A204.1 (cell line): ENCODE measurements around the gene RASD2.

Experiments used
- FAIRE-seq: peaks from 2 replicates; lab custom pipeline; 2012; peaks lifted over from hg19 to GRCh38; lab: Jason Lieb, UNC

Gene RASD2

DNA sequence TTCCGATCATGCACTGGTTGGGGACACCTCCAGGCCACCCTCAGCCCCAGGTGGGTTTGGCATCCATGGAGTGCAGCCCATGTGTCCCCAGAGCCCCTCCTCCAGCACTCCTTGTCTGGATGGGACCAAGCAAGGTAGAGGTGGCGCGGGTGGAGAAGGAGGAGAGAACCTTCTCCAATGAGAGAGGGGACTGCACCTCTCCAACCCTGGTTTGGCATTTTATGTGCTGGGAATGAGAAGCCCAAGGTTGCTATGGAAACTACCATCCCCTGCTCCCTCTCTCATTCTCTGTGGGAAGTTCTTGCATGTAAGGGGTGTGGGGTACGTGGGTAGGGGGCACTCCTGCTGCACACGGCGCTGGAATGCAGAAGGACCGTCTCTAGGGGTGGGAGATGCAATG lies 21.8 kb upstream of the RASD2 start:
- FAIRE-seq = no peak

DNA sequence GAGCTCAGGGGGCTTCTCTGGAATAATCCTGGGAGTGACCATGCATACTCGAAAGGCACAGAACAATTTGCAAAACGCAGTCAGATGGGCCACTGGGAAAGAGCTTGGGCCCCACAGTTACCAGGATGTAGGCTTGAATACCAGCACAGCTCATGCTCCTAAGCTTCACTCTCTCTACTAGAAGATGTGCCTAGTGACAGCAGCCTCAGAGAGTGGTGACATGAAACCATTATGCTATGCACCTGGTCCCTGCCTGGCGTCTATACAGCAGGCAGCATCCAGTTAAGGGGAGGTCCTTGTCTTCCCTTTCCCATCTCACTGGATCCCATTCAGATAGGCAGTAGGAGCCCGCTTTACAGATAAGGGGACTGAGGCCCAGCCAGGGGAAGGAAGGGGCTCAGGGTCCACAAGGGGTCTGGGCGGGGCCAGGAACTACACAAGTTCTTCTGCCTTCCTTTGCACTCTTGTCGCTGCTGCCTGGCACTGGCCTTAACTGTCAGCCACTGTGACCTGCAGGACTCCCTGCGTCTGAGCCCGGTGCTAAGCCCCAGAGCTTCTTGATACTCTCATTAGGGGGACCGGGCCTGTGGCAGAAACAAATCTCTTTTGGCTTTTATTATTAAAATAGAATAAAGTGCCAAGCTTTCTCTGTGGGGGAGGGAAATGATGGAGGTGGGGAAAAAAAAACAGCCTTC lies 21.2 kb upstream of the RASD2 start:
- FAIRE-seq = no peak

DNA sequence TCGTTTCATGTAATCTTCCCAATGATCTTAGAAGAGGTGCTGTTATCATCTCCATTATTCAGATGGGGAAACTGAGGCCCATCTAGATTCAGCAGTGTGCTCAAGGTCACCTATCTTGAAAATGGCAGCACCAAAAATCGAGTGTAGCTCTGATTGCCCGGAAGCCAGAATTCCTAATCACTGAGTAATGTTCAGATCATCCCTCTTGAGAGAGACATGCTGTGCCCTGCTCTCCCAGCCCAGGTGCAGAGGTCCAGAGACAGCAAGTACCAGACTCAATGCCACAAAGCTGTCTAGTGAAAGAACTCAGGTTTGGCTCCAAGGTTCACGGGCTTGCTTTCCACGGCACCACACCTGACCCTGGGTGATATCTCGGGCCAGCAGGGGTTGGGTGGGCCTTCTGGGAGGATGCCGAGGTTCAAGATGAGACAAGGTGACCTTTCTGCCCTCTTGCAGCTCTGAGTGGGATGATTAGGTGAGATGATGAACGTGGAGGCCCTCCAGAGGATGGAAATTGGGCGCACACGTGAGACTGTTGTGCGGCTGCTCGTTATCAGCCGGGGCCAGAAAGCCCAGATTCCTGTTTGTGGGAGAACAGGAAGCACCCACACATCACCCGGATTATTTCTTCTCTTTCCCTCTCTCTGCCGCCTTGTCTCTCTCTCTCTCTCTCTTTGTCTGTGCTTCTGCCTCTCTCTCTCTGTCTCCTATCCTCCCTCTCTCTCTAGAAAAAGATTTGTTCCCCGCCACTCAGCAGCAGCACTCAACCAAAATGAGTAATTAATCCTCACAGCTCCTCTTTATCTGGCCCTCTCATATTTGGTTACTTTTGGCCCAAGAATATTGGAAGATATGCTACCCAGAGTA lies 19.0 kb upstream of the RASD2 start:
- FAIRE-seq = no peak

DNA sequence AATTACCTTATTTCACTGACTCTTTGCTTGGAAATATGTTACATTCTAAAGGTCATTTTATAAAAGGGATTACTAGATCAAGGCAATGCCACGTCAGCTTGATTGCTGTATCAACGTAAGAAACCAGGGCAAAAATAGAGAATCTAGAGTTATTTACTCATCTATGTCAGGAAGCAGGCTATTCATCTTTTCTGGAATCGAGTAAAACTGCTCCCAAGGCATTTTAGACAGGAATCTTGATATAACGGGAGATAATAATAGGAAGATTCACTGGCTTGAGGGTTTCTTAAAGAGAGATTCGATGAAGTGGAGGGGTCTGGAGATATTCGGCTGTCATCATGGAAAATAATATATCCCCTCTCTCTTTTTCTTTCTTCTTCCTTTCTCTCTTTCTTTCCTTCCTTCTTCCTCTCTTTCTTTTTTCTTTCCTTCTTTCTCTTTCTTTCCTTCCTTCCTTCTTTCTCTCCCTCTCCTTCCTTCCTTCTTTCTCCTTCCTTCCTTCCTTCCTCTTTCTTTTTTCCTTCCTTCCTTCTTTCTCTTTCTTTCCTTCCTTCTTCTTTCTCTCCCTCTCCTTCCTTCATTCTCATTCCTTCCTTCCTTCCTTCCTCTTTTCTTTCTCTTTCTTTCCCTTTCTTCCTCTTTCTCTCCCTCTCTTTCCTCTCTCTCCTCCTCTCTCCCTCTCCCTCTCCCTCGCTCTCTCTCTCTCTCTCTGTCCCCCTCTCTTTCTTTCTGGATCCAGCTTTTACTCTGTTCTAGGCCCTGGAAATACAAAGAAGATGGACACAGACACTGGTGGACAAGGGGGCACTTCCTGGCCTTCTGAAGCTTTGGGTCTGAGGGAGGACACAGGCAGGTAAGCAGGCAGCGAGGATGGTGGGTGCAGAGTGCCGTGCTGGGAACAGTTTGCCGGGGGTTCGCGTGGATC lies 18.1 kb upstream of the RASD2 start:
- no peak for FAIRE-seq

DNA sequence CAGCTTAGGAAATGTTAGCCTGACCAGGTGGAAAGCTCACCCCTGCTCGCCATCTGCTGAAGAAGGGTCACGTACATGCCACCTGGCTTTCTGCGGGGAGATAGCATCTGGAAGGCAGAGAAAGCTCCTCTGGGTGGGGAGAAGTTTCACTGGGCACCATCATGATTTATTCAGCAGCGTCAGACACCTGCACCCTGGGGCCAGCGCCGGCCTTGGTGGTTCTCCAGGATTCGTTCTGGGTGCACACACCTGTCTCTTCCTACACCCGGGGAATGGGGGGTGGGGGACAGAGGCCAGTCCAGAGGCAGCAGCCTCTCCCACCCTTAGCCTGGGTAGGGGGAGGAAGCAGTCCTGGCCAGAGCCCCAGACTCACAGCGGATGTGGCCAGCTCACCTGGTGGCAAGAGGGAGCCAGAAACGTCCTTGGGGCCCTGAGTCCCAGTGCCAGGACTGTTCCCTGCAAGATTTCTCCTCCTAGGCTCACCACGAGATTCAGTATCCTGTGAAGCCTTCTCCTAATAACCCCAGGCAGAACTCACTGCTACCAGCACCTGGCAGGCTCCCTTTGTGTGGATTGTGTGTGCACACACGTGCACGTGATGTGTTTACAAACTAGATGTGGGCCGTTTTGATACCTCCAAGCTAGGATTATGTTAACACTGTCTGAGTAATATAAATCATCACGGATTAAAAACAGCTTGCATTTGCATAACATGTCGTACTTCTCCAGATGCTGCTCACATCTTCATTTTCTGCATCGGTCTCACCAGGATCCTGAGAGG lies 17.3 kb upstream of the RASD2 start:
- no peak for FAIRE-seq

DNA sequence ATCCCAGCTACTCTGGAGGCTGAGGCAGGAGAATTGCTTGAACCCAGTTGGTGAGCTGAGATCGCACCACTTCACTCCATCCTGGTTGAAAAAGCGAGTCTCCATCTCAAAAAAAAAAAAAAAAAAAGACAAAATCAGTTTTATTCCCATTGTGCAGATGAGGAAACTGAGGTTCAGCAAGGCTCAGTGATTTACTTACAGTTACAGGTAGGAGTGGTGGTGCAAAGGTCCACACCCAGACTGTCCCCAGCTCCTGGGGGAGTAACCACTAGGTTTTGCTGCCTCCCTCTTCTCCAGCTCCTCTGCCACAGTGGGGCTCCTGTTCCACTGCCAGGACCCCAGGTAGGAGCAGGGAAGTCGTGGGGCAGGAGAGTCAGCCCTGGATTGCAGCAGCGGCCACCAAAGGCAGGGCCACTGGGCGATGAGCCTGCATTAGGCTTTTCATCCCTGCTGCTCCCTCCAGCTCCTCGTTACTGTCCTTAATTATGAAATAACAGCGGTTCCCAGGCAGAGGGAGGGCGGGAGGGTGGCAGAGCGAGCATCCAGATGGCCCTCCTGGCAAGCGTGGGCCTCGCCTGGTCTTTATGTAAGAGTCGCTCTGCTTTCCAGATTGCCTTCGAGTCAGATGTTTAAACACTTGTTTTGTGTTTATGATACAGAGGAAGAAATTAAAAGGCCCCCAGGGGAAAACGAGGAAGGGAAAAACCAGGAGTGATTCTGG lies 15.5 kb upstream of the RASD2 start:
- no peak for FAIRE-seq

DNA sequence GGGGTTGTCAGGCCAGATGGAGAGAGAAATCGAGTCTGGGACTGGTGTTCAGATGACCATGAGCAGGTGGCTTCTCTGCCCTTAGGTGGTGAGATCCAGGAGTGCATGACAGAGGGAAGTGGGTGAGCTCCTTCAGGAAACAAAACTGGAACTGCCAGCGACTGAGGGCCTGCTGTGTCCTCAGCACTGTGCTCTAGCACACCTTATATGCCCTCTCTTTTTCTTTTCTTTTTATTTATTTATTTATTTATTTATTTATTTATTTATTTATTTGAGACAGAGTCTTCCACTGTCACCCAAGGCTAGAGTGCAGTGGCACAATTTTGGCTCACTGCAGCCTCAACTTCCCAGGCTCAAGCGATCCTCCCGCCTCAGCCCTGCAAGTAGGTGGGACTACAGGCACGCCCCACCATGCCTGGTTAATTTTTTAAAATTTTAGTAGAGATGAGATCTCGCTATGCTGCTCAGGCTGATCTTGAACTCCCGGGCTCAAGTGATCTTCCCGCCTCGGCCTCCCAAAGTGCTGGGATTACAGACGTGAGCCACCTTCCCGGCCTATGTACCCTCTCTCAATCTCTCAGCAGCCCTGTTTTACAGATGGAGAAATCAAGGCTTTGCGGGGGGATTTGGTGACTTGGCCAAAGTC lies 14.8 kb upstream of the RASD2 start:
- FAIRE-seq = no peak

DNA sequence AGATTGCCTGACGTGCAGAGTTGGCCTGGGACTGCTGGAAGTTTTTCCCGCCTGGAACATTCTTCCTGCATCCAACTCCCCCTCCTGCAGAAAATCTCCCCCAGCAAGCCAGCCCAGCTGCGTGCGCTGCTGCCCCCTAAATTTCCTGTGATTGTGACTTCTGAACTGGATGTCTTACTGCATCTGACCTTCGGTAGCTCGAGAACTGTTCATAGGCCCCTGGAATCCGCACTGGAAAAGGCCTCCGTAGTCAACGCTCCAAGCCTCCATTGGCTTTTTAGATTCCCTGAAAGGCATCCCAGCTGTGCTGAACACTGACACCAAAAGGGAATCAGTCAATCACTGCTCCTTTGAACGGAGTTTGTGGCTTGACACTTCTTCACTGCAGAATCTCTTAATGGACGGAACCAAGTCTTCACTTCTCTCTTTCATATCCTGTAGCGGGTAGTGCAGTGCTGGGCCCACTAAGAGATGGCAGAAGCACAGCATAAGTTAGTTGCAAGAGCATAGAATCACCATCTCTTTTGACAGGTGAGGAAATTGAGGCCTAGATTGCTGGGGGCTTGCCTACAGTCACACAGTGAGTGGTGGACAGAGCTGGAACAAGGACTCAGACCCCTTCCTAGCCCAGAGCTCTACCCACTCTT lies 14.2 kb upstream of the RASD2 start:
- no peak for FAIRE-seq

DNA sequence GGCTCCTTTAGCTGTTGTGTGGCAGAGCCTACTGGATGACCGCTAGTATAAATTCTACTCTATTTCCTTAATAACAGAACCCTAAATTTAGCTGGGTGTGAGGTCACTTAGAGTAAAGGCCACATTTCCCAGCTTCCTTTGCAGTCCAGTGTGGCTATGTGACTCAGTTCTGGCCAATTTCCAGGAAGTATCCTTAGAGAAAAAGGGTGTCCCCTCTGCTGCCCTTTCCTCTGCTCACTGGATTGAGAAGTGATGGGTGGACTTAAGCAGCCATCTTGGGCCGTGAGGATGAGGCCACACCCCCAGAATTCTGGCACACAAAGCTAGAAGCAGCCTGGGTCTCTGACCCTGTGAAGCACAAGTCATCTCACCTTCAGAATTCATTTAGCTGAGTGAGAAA lies 11.7 kb upstream of the RASD2 start:
- no peak for FAIRE-seq

DNA sequence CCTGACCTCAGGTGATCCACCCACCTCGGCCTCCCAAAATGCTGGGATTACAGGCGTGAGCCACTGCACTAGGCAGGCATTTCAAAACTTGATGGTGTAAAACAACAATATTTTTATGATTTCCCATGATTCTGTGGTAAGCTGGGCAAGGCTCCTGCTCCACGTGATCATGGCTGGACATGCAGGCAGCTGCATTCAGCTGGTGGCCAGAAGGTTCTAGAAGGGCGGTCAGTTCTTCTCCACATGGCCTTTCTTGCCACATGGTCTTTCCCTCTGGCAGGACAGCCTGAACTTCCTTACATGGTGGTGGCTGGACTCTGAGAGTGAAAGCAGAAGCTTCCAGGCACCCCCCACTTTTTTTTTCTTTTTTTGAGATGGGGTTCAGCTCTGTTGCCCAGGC lies 9.9 kb upstream of the RASD2 start:
- FAIRE-seq = no peak

DNA sequence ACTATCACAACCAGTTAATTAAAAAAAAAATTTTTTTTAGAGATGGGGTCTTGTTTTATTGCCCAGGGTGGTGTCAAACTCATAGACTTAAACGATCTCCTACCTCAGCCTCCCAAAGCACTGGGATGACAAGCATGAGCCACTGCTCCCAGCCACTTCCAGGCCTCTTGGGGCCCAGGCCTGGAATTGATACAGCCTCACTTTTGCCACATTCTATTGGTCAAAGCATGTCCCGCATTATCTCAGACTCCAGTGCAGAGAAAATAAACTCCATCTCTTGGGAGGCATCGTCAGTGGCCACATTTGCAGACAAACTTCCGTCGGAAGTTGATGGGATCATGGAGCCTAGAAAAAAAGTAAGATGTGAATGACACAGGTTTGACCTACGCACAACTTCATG lies 9.4 kb upstream of the RASD2 start:
- no peak for FAIRE-seq

DNA sequence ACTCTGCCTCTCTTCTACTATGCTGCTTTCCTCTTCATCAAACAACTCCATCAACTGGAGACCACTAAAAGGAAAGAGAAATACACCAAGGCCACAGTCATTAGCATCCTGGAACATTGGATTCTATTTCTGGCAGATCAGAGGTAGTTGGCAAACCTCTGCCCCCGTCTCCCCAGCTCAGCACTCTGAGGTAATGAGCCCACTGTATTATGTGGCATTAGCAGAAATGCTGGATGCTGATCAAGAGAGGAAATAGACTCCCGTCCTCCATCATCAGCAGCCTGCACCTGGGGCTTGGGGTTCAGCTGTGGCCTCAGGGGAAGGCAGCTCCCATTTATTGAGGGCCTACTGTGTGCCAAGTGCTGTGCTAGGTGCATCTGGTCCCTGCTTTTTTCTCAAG lies 9.0 kb upstream of the RASD2 start:
- no peak for FAIRE-seq

DNA sequence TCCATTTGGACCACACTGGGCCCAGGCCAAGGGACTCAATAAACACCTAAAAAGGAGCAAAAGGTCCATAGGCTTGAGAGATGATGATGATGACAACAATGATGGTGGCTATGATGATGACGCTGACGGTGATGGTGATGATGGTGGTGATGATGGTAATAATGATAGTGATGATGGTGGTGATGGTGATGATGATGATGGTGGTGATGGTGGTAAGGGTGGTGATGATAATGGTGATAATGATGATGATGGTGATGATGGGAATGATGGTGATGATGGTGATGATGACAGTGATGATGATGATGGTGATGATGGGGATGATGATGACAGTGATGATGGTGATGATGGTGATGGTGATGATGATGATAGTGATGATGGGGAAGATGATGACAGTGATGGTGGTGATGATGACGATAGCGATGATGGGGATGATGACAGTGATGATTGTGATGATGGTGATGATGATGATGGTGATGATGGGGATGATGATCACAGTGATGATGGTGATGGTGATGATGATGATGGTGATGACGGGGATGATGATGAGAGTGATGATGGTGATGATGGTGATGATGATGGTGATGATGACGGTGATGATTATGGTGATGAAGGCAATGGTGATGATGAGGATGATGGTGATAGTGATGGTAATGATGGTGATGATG lies 7.1 kb upstream of the RASD2 start:
- FAIRE-seq = no peak

DNA sequence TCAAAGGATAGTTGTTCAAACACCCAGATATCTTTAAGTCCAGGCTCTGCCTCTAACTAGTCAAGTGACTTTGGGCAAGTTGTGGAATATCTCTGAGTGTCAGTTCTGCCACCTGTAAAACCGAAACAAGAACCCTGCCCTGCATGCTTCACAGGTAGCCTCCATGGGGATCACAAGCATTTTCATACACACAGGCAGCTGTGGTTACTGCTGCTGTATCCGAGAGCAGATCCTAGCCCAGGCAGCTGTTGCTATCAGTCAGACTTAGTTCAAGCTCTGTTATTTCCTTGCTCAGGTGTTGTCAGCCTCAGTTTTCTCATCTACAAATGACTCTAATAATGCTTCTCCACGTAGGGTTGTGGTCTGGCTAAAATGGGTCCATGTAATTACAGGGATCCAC lies 6.5 kb upstream of the RASD2 start:
- FAIRE-seq = no peak

DNA sequence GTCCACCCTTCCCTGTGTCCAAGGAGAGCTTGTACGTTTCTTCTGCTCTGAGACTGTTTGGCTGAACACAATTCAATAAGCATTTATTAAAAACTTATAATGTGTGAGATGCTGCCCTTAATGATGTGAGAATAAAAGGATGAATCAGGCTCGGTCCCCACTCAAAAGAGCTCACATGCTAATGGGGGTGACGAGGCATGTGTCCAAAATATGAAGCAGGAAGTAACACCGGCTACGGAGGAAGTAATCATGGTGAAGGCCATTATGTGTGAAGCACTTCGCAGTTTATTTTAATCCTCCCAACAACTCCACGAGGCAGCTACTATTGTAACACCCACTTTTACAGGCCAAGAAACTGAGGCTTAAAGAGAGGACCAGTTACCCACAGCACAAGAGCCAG lies 3.4 kb upstream of the RASD2 start:
- FAIRE-seq = no peak

DNA sequence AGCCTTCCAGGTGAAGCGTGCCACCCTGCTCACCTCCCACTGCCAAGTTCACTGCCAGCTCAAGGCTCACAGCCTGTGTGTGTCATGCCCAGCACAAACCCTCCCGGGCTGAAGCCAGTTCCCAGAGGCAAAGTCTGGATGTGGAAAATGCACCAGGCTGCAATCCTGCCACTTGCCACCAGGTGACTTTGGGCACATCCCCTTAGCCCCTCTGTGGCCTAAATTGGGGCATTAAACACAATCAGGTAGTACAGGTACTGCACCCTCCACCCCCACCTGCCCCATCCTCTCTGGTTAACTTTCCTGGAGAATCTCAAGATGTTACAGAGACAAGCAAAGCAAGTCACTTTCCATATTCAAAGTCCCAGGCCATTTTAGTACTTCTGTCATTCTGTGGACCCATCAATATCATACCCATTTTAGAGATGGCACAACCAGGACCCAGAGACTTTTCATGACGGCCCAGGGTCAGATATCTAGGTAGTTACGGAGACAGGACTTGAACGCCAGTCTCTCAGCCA lies 1.8 kb upstream of the RASD2 start:
- FAIRE-seq = no peak

DNA sequence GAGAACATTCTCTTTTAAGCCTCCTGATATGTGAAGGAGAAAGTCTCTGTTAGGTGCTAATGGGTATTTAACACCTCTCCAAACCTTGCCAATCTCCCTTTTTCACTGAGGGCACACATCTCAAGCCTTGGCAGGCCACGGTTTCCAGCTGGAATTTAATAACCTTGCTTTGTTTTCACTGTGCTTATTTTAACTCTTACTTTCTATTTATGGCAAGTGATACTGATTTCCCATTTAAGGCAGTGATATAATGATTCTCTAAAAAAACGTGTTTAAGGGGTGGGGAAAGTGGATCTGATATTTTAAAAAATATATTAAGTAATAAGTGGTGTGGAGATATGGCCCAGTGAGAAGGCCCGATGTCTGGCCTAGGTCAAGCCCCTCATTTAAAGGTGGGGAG lies 1.1 kb upstream of the RASD2 start:
- FAIRE-seq = no peak

DNA sequence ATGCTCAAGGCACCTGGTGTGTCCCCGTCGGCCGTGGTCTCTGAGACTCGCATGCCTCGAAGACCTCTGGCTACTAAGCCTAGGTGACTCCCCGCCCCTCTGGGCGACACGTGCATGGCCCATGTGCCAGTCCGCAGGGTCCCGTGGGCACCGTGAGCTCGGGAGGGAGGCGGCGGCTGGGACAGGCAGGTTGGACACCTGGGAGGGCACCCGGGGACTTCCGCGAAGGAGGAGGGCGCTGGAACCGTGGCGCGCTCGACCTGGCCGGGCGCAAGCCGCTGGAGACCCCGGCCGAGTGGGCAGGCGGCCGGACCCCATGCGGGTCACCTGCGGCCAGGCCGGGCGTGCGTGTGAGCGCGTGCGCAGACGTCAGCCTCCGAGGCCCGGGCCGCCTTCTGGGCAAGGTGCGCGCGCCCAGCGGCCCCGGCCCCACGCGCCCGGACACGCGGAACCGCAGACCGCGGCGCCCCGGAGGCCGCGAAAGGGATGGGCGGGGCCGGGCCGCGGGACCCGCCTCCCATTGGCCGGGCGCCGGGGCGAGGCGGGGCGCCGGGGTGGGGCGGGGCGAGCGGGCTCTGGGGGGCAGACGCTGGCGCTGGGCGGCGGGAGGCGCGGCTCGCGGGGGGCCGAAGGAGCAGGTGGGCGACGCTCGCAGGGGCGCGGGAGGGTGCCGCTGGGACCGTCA lies 579 bp upstream of the RASD2 start:
- FAIRE-seq = no peak

DNA sequence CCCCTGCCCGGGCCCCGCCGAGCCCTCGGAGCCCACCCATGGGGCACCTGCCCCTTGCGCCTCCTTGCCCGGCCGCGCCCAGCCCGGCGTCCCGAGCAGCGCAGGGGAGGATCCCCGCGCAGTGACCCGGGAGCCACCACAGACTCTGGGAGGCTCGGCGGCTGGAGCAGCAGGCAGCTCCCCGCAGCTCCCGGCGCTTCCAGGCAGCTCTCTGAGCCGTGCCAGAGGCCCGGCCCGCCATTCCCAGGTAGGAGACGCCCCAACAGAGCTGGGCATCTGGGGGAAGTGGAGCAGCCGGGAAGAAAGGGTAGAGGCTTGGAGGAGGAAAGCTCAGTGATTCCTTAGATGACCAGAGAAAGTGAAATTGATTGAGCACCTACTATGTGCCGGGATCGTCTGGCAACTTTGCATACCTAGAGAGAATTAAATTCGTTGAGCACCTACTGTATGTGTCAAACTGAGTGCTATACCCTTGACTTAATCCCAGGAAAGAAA lies 670 bp downstream of the RASD2 start:
- no peak for FAIRE-seq
